Vagina (tissue), 2 donors: ENCODE measurements around the gene SLC6A16. TPM values are rescaled to one million over a fixed set of nuclear protein-coding genes. Genes with fewer than 3 reads are reported as not detected.

Source experiments
- DNase-seq, 2 donors: peaks; one replicate each; pipeline ENCODE4 v3.0.0-alpha.2; 2017; ENCODE audit errors: extremely low spot score in 2 of 2
- H3K27ac ChIP-seq: fragments of 200-600 bp; sonication (generic); one replicate; pipeline ENCODE4 v1.5.1; 2019
- H3K27me3 ChIP-seq: fragments of 200-600 bp; sonication (generic); one replicate; pipeline ENCODE4 v1.5.1; 2019
- H3K36me3 ChIP-seq, 2 donors: fragments of 200-600 bp; sonication (generic); one replicate each; pipeline ENCODE4 v1.5.1; 2017 to 2019
- H3K4me1 ChIP-seq: fragments of 200-600 bp; sonication (generic); one replicate; pipeline ENCODE4 v1.5.1; 2019
- H3K4me3 ChIP-seq, 2 donors: fragments of 200-600 bp; sonication (generic); 1 replicate in 1 of 2; 2 replicates in 1 of 2; pipeline ENCODE4 v1.5.1; 2016 to 2019
- H3K9me3 ChIP-seq: fragments of 200-600 bp; sonication (generic); one replicate; pipeline ENCODE4 v1.5.1; 2019
- CTCF ChIP-seq, 3 experiments: fragments of 450-650 bp in 2 of 3; fragments of 200-600 bp in 1 of 3; sonication (generic) in 1 of 3; IDR thresholded peaks; one replicate each; pipeline ENCODE4 v1.5.1; 2017 to 2019; ENCODE audit warnings: antibody characterized with exemption in 3 of 3, mild to moderate bottlenecking in 2 of 3, moderate library complexity in 2 of 3
- POLR2A ChIP-seq, 2 donors: fragments of 450-650 bp; IDR thresholded peaks; one replicate each; pipeline ENCODE4 v1.6.1; 2017; ENCODE audit warnings: antibody characterized with exemption in 2 of 2, mild to moderate bottlenecking in 2 of 2, moderate library complexity in 2 of 2
- POLR2AphosphoS5 ChIP-seq, 2 donors: sonication (generic); formaldehyde crosslinking; IDR thresholded peaks; one replicate each; pipeline ENCODE4 v1.9.0; 2017; ENCODE audit warnings: antibody characterized with exemption in 2 of 2, mild to moderate bottlenecking in 2 of 2, low read depth in 1 of 2; ENCODE audit not compliant: insufficient read depth in 1 of 2
- intact Hi-C: fragments of 100-400 bp; cut with DNase I; formaldehyde crosslinking; loops from one replicate; pipeline ENCODE4 v1.15.1; 2023
- total RNA-seq: library from RNA; depleted of rRNA; stranded (reverse); fragments of >200 nt; gene quantifications from one replicate; pipeline ENCODE4 v1.2.3, GENCODE V29; 2016

The SLC6A16 gene
- total RNA-seq, 1 donor from 2014 or later, result 2.5 TPM

- intact Hi-C loops, result no loop called here
- no peak overlapping the region for H3K4me3 ChIP-seq
- peaks cover 32% of the 10 kb centered on the region for H3K4me1 ChIP-seq
- peak in 1 of 2 donors; percentile 52 for DNase-seq
- H3K36me3 ChIP-seq, result peaks cover 0 to 16% of the 10 kb centered on the region in 2 donors
- H3K27ac ChIP-seq, result no peak overlapping the region
- no peaks in the 10 kb centered on the region for H3K9me3 ChIP-seq
- H3K27me3 ChIP-seq, result no peaks in the 10 kb centered on the region
- TF ChIP-seq CTCF (IDR thresholded peaks at IDR 0.05) (no peak), POLR2A (IDR thresholded peaks at IDR 0.05) (no peak), POLR2AphosphoS5 (IDR thresholded peaks at IDR 0.05; ENCODE audit: insufficient read depth in 1 of 2, low read depth in 1 of 2) (no peak)
These were observed 12.5 kb upstream of the SLC6A16 start for GRCh38 chr19:49337267-49338022.

- Histone ChIP-seq H3K9me3 (no peaks in the 10 kb centered on the region), H3K4me3 (no peak overlapping the region), H3K4me1 (peaks cover 32% of the 10 kb centered on the region), H3K27me3 (no peaks in the 10 kb centered on the region), H3K27ac (no peak overlapping the region), H3K36me3 (peaks cover 0 to 8% of the 10 kb centered on the region in 2 donors)
- TF ChIP-seq CTCF (IDR thresholded peaks at IDR 0.05) (no peak), POLR2A (IDR thresholded peaks at IDR 0.05) (no peak), POLR2AphosphoS5 (IDR thresholded peaks at IDR 0.05; ENCODE audit: insufficient read depth in 1 of 2, low read depth in 1 of 2) (no peak)
- peak in 1 of 2 donors; percentile 79 for DNase-seq
- intact Hi-C loops, result no loop called here
These were observed 11.7 kb upstream of the SLC6A16 start for GRCh38 chr19:49336482-49337266.

DNA sequence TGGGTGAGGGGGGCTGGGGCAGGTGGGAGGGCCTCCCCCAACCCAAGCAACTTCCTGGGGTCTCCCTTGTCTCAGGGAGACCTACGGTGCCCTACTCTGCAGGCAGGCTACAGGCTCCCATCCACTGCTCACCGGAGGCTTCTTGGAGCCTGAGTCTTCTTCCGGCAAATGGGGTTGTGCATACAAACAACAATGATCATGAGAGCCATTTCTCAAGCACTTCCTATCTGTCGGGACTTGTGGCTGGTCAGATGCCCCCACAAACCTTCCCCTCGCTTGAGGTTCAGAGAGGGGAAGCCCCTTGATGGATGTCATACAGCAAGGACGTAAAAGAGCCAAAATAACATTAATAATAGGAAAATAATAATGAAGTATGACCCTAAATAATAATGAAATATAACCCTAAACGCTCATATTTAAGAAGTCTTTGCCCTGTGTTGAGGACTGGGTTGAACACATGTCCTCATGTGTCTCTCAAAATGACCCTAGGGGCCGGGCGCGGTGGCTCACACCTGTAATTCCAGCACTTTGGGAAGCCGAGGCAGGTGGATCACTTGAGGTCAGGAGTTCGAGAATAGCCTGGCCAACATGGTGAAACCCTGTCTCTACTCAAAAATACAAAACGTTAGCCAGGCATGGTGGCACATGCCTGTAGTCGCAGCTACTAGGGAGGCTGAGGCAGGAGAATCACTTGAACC is 10.9 kb upstream of the SLC6A16 start:
- Histone ChIP-seq H3K36me3 (peaks cover 0 to under 1% of the 10 kb centered on the region in 2 donors), H3K4me3 (peak overlapping the region in 1 of 2 donors; percentile 34), H3K27ac (peak overlapping the region; percentile 31), H3K4me1 (peaks cover 32% of the 10 kb centered on the region), H3K9me3 (no peaks in the 10 kb centered on the region), H3K27me3 (no peaks in the 10 kb centered on the region)
- intact Hi-C loops, result no loop called here
- no peak for TF ChIP-seq POLR2AphosphoS5 (IDR thresholded peaks at IDR 0.05; ENCODE audit: insufficient read depth in 1 of 2, low read depth in 1 of 2)
- no peak for TF ChIP-seq CTCF (IDR thresholded peaks at IDR 0.05)
- no peak for TF ChIP-seq POLR2A (IDR thresholded peaks at IDR 0.05)
- DNase-seq, result peak in 1 of 2 donors; percentile 80

GRCh38 chr19:49335071-49335783 is 10.2 kb upstream of the SLC6A16 start, which contains the start of gene CD37:
Gene CD37, plus strand, starts transcription at chr19:49335406. Its CDS starts 135 bp downstream, at chr19:49335541.
- peak in 1 of 2 donors; percentile 81 for DNase-seq
- H3K4me1 ChIP-seq, result peaks cover 26% of the 10 kb centered on the region
- H3K27me3 ChIP-seq, result no peaks in the 10 kb centered on the region
- intact Hi-C loops, result no loop called here
- peak within 1 kb of the TSS in 1 of 2 donors; percentile 34 for H3K4me3 ChIP-seq
- H3K36me3 ChIP-seq, result no peaks in the 10 kb centered on the region
- TF ChIP-seq POLR2AphosphoS5 (IDR thresholded peaks at IDR 0.05; ENCODE audit: insufficient read depth in 1 of 2, low read depth in 1 of 2) (no peak), POLR2A (IDR thresholded peaks at IDR 0.05) (no peak), CTCF (IDR thresholded peaks at IDR 0.05) (no peak)
- peak within 1 kb of the TSS; percentile 31 for H3K27ac ChIP-seq
- no peaks in the 10 kb centered on the region for H3K9me3 ChIP-seq
